Adipocyte (in vitro differentiated cells): ENCODE results near the gene USP9X.
"Not testable (repeated sequence)": the region's sequence is repeated elsewhere in the genome, so short reads cannot be mapped to it uniquely, and the experiment has no call there.

Source experiments
- DNase-seq: peaks from one replicate; pipeline ENCODE4 v3.0.0-alpha.2; 2015; ENCODE audit warnings: low read depth
- H3K27me3 ChIP-seq: replicated peaks from 2 replicates; pipeline ENCODE4 v1.7.0; 2013; ENCODE audit warnings: mild to moderate bottlenecking, low read length, moderate library complexity; ENCODE audit not compliant: control insufficient read depth, insufficient read depth
- H3K36me3 ChIP-seq: 2 replicates; pipeline ENCODE4 v1.7.0; 2013; ENCODE audit warnings: low read length, mild to moderate bottlenecking, moderate library complexity; ENCODE audit not compliant: control insufficient read depth, insufficient read depth, severe bottlenecking
- H3K4me1 ChIP-seq: 2 replicates; pipeline ENCODE4 v1.7.0; 2013; ENCODE audit warnings: mild to moderate bottlenecking, low read length, moderate library complexity; ENCODE audit not compliant: control insufficient read depth, insufficient read depth
- H3K4me3 ChIP-seq: 2 replicates; pipeline ENCODE4 v1.7.0; 2013; ENCODE audit warnings: mild to moderate bottlenecking, low read length, moderate library complexity
- H3K9ac ChIP-seq: 2 replicates; pipeline ENCODE4 v1.7.0; 2013; ENCODE audit warnings: mild to moderate bottlenecking, low read length, moderate library complexity
- H3K9me3 ChIP-seq: 2 replicates; pipeline ENCODE4 v1.7.0; 2013; ENCODE audit warnings: mild to moderate bottlenecking, low read length, moderate library complexity; ENCODE audit not compliant: control insufficient read depth

USP9X gene

GRCh38 chrX:41258226-41258625 is 173.0 kb downstream of the USP9X start:
- no peak overlapping the region for H3K9ac ChIP-seq
- no peaks in the 10 kb centered on the region for H3K9me3 ChIP-seq
- peaks cover 4% of the 10 kb centered on the region for H3K27me3 ChIP-seq
- no peak overlapping the region for H3K4me3 ChIP-seq
- no peak for DNase-seq
- H3K4me1 ChIP-seq: no peaks in the 10 kb centered on the region
- H3K36me3 ChIP-seq: no peaks in the 10 kb centered on the region

- no peak for DNase-seq
- no peak overlapping the region for H3K9ac ChIP-seq
- no peak overlapping the region for H3K4me3 ChIP-seq
- no peaks in the 10 kb centered on the region for H3K4me1 ChIP-seq
- H3K9me3 ChIP-seq: no peaks in the 10 kb centered on the region
- H3K36me3 ChIP-seq: no peaks in the 10 kb centered on the region
- H3K27me3 ChIP-seq: no peaks in the 10 kb centered on the region
Measured at GRCh38 chrX:41258871-41259270, 173.6 kb downstream of the USP9X start.

- no peaks in the 10 kb centered on the region for H3K4me1 ChIP-seq
- no peaks in the 10 kb centered on the region for H3K27me3 ChIP-seq
- DNase-seq: no peak
- H3K36me3 ChIP-seq: no peaks in the 10 kb centered on the region
- no peak overlapping the region for H3K4me3 ChIP-seq
- no peak overlapping the region for H3K9ac ChIP-seq
- no peaks in the 10 kb centered on the region for H3K9me3 ChIP-seq
Measured at GRCh38 chrX:41259516-41259915, 174.3 kb downstream of the USP9X start.

- peak overlapping the region; percentile 57 for H3K4me3 ChIP-seq
- H3K27me3 ChIP-seq: peaks cover 5% of the 10 kb centered on the region
- H3K9ac ChIP-seq: peak overlapping the region; percentile 16
- DNase-seq: no peak
- H3K36me3 ChIP-seq: no peaks in the 10 kb centered on the region
- no peaks in the 10 kb centered on the region for H3K9me3 ChIP-seq
- no peaks in the 10 kb centered on the region for H3K4me1 ChIP-seq
Measured at GRCh38 chrX:41265615-41266014, 180.4 kb downstream of the USP9X start.

- no peaks in the 10 kb centered on the region for H3K9me3 ChIP-seq
- H3K4me3 ChIP-seq: no peak overlapping the region
- peaks cover 8% of the 10 kb centered on the region for H3K4me1 ChIP-seq
- H3K9ac ChIP-seq: no peak overlapping the region
- H3K36me3 ChIP-seq: no peaks in the 10 kb centered on the region
- DNase-seq: peak; percentile 42
- H3K27me3 ChIP-seq: peaks cover 10% of the 10 kb centered on the region
Measured at GRCh38 chrX:41273638-41274037, 188.4 kb downstream of the USP9X start.

GRCh38 chrX:41275661-41276609 is 190.7 kb downstream of the USP9X start:
- no peaks in the 10 kb centered on the region for H3K9me3 ChIP-seq
- H3K4me1 ChIP-seq: peaks cover 8% of the 10 kb centered on the region
- peak overlapping the region; percentile 77 for H3K9ac ChIP-seq
- no peaks in the 10 kb centered on the region for H3K36me3 ChIP-seq
- H3K27me3 ChIP-seq: peaks cover 7% of the 10 kb centered on the region
- peak; percentile 72 for DNase-seq
- H3K4me3 ChIP-seq: peak overlapping the region; percentile 81

GRCh38 chrX:41276661-41277506 is 191.6 kb downstream of the USP9X start:
- DNase-seq: no peak
- no peaks in the 10 kb centered on the region for H3K36me3 ChIP-seq
- H3K4me1 ChIP-seq: peaks cover 8% of the 10 kb centered on the region
- no peaks in the 10 kb centered on the region for H3K9me3 ChIP-seq
- H3K4me3 ChIP-seq: peak overlapping the region; percentile 81
- peak overlapping the region; percentile 77 for H3K9ac ChIP-seq
- peaks cover 3% of the 10 kb centered on the region for H3K27me3 ChIP-seq

- H3K9me3 ChIP-seq, DNase-seq, H3K4me1 ChIP-seq, H3K9ac ChIP-seq, H3K27me3 ChIP-seq, H3K36me3 ChIP-seq, H3K4me3 ChIP-seq: not testable (repeated sequence)
Measured at GRCh38 chrX:41282307-41282706, 197.1 kb downstream of the USP9X start.

- H3K36me3 ChIP-seq, H3K4me1 ChIP-seq, H3K9ac ChIP-seq, DNase-seq, H3K9me3 ChIP-seq, H3K4me3 ChIP-seq, H3K27me3 ChIP-seq: not testable (repeated sequence)
Measured at GRCh38 chrX:41285928-41286327, 200.7 kb downstream of the USP9X start.
